Inferior parietal cortex (tissue), 1 donor: ENCODE results near the gene ADCYAP1R1.

ENCODE experiments used
- DNase-seq: peaks from one replicate; pipeline ENCODE4 v3.0.0-alpha.2; 2016; ENCODE audit errors: extremely low spot score

ADCYAP1R1 gene

GRCh38 chr7:31051598-31052486 is at the start of gene ADCYAP1R1:
TSS of gene ADCYAP1R1 (plus strand) at chr7:31052308. CDS start at chr7:31063265, 10,957 bp downstream.
- no peak for DNase-seq

- no peak for DNase-seq
These were observed 49.0 kb upstream of the ADCYAP1R1 start for GRCh38 chr7:31003097-31003496.

- DNase-seq: no peak
These were observed 48.4 kb upstream of the ADCYAP1R1 start for GRCh38 chr7:31003721-31004120.

- DNase-seq: no peak
These were observed 47.7 kb upstream of the ADCYAP1R1 start for GRCh38 chr7:31004393-31004792.

DNA sequence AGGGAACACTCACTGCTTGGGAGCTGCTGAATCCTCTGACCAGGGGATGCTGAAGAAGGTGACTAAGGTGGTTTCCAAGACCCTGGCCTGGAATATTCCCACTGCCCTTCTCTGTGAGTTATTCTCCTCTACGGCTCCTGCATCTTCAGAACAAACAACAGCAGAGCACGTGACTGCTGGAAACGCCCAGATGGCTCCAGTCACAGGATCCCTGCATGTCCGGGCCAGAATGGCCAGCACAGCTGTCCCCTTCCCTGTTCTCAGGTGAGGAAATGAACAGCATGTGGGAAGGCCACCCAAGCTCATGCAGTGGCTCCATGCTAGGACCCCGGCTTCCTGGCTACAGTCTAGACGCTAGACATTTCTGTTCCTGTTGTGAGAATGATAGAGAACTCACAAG is 45.3 kb upstream of the ADCYAP1R1 start:
- DNase-seq: no peak

DNA sequence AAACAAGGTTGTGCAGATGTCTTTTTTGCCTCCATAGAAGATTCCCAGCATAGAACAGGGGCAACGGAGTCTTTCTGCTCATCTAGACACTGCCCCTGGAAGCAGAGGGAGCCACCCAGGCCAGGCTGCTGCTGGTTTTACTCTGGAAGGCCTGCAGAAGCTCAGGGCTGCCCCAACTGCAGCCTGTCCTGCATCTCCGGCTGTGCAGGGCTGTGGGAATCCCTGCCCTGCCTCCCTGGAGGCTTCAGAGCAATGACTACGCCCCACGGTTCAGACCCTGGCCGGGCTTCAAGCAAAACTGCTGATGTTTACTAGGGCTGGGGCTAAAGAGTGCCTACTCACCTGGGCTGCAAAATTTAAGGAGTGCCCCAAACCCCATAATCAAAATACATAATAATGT is 44.5 kb upstream of the ADCYAP1R1 start:
- DNase-seq: no peak

DNA sequence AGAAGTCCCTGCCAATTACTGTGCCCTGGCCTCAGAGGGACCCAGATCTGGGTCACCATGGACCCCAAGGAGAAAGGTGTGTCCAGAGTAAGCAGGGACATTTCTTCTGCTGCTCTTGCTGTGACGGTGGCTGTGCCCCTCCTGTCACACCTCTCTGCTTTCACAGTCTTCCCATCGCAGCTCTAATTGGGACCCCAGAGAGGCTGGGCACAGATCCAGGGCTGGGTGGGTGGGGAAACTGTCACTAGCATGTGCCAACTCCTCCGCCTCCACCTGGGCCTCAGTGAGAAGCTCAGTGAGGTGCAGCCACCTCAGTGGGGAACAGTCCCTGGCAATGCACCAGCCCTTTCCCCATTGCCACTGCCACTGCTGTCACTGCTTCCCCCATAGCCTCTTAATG is 37.3 kb upstream of the ADCYAP1R1 start:
- no peak for DNase-seq

DNA sequence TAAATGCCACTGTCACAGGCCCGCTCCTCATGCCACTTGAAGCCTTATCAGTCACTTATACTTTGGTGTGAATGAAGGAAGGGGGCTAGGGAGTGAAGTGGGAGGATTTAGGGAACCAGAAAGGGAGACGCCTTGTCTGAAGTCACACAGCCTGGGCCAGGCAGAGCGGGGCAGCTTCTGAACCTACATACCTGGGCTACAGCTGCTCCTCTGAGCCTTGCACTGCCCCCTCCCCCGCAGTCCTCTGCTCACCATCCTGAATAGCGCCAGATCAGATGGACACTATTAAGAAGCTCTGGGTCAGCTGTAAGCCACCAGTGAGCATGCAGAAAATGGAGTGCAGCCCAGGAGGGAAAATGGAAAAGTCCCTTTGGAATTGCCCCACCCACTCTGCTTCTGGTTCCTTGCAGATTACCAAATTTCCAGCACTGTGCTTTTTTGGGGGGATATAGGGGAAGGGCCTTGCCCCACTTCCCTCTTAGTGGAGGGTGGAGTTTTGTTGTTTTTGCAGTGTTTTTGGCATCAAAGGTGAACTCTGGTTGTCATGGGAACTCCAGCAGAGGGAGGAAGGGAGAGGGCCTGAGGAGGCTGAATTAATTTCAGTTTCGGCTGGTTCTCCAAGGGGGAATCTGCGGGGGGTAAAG is 35.0 kb upstream of the ADCYAP1R1 start:
- DNase-seq: no peak

GRCh38 chr7:31017721-31018120 is 34.4 kb upstream of the ADCYAP1R1 start:
- no peak for DNase-seq

DNA sequence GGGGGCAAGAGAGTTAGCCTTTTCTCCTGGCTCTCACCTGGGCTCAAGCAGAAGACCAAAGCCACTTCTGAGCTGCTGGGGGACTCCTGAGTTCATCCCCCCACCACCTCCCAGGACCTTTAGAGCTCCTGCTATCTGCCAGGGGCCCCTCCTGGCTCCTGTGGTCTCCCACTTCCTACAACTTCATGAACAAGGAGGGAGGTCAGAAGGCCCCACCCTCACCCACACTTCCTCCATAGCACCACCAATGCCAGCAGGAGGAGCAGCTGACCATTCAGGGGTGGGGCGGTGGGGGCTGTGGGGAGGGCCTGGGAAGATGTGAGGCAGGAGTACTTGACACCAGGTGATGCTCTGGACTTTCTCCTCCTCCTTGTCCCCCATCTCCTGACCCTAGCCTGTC is 32.6 kb upstream of the ADCYAP1R1 start:
- DNase-seq: no peak

- DNase-seq: no peak
These were observed 31.9 kb upstream of the ADCYAP1R1 start for GRCh38 chr7:31020161-31020560.

- DNase-seq: no peak
These were observed 31.5 kb upstream of the ADCYAP1R1 start for GRCh38 chr7:31020652-31021051.

DNA sequence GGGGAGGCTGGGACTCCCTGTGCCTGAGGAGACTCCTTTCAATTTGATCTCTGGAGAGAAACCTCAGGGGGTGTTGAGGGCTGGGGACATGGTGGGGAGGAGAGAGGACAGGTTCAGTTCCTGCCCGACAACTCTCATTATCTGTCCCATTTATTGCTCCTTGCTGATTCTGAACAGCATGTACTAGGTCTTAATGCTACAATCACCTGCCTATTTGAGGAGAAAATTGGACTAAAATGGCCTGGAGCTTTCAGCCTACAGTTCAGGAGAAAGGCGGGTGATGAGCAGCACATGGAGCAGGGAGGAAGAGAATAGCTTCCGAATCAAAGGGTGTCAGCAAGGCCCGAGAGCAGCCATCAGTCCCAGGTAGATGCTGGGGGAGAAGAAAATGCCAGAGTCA is 30.0 kb upstream of the ADCYAP1R1 start:
- DNase-seq: no peak

- no peak for DNase-seq
These were observed 29.4 kb upstream of the ADCYAP1R1 start for GRCh38 chr7:31022726-31023125.

DNA sequence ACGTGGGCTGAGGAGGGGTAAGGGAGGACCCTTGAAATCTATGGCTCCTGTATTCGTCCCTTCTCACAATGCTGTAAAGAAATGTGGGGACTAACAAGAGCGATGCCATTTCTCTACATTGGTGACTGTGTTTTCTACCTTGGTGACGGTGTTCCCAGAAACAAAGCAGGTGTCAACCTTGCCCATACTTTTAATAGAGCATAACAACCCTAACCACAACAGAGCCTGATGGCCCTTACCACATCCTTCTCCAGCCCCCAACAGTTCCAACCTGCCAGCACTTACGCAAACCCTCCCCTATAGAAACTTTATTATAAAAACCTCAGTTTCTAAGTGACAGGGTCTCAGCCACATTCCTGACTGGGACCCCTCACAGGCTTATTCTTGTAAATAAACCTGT is 28.2 kb upstream of the ADCYAP1R1 start:
- DNase-seq: no peak

GRCh38 chr7:31027161-31027965 is 24.7 kb upstream of the ADCYAP1R1 start:
- no peak for DNase-seq

DNA sequence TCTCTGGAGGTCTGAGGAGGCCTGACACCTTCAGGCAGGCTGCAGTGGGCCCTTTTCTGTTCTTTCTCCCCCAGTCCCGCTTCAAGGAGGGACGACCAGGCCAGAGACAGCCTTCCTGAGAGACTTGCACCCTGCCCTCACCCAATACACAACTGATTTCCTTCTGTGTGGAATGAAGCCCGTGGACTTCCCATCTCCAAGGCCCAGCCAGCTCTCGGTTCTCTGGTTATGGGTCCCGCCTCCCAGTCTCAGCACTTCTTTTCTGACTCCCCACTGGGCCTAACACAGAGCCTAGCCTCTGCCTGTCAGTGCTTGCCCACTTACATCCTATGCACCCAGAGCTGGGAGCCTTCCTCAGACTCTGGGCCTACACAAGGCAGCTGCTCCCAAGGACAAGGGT is 24.1 kb upstream of the ADCYAP1R1 start:
- DNase-seq: no peak

DNA sequence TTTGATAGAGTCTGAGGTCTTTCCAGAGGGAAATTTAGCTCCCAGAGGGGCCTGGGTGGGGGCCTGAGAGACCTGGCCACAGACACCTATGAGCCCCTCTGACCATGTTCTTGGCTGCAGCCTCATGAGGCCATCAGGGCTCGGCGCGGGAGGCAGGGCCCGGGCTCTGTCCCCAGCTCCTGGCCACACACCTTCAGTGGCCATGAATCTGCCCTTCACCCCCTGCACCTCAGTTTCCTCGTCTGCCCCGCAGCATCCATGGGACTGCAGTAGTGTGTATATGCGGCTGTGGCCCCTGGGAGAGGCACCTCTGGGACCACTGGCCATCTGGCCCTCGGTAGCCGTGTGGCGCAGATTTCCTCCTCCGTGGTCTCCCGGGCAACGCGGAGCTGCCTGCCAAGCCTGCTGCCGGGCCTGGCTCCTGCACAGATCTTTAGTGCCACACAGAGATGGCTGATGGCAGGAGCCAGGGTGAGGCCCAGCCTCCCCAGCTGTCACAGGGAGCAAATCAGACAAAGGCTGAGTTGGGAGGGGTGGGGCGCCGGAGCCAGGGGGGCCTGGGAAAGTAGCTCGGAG is 23.6 kb upstream of the ADCYAP1R1 start:
- DNase-seq: no peak

GRCh38 chr7:31029251-31030042 is 22.7 kb upstream of the ADCYAP1R1 start:
- DNase-seq: no peak

DNA sequence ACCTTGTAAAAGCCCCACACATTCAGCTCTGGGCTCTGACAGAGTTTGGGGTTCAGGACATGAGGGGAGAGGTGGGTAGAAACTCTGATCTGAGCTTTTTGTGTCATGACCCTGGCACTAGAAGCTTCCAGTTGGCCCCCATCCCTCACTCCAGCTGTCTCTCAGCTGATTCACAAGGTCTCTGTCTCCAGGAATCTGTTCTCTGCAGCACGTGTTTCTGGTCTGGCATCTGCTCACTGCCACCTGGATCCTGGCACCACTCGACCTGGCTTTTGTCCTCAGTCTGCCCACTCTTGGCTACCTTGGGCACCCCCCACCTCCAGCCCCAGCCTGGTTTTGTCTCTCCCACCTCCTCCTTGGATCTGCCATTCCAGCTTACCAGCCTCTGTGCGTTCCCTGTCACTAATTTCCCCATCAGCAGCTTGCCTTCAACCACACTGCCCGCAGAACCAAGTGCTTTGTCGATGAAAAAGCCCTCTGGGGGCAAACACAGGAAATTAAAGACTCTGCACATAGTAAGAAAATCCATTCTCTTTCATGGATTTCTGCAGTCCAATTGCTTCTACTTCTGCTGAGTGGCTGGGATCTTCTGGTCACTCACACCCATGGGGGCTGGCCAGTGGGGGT is 18.3 kb upstream of the ADCYAP1R1 start:
- no peak for DNase-seq

- no peak for DNase-seq
These were observed 15.2 kb upstream of the ADCYAP1R1 start for GRCh38 chr7:31036924-31037323.
